K562 (cell line): ENCODE measurements around the gene SLC22A7. TPM values are rescaled to one million over a fixed set of nuclear protein-coding genes. Genes with fewer than 3 reads are reported as not detected.

ENCODE experiments used
- ATAC-seq: fragments of 200-7000 bp; cut with Tn5 transposase; 3 replicates; pipeline ENCODE4 v1.9.1; 2020; ENCODE audit warnings: moderate library complexity
- BruUV-seq: library from RNA; stranded (reverse); fragments of 400-500 nt; replicated peaks from 2 replicates; lab custom pipeline; 2021; lab: Mats Ljungman, UMichigan
- CTCF ChIA-PET: fragments of 300-600 bp; formaldehyde crosslinking; extraction: SDS; loops from one replicate; lab custom pipeline; 2021; ENCODE audit warnings: low intra/inter-chr PET ratio; lab: Yijun Ruan, JAX
- POLR2A ChIA-PET: fragments of 300-600, 350-650 bp; sonication (Branson Sonifier 250); formaldehyde crosslinking; extraction: SDS; loops from one replicate; lab custom pipeline; 2021; ENCODE audit warnings: antibody characterized with exemption, inconsistent platforms; lab: Yijun Ruan, JAX
- DNase-seq, 4 experiments: peaks; one replicate each; pipeline versions ENCODE4 v3.0.0 to v3.0.0-alpha.2; 2011 to 2018; ENCODE audit warnings: low spot score in 3 of 4, mixed read lengths in 3 of 4; ENCODE audit errors: extremely low read depth in 1 of 4
- FAIRE-seq: peaks from 2 replicates; lab custom pipeline; 2011; peaks lifted over from hg19 to GRCh38; lab: Jason Lieb, UNC
- H2AFZ ChIP-seq: 2 replicates; pipeline ENCODE4 v1.6.0; 2011; ENCODE audit warnings: low read depth, low read length, control low read depth, inconsistent platforms
- H3K27ac ChIP-seq: fragments of 200-600 bp; 3 replicates; pipeline ENCODE4 v1.8.0; 2011; ENCODE audit warnings: low read depth, mild to moderate bottlenecking, control low read depth, inconsistent platforms, low read length, moderate library complexity, mixed read lengths; ENCODE audit errors: extremely low read depth
- H3K27me3 ChIP-seq, 2 experiments: fragments of 300-600 bp in 1 of 2; 2 replicates in 1 of 2; 3 replicates in 1 of 2; pipeline versions ENCODE4 v1.6.0 to v1.8.0; 2011; ENCODE audit warnings: inconsistent platforms in 2 of 2, low read length in 2 of 2, mild to moderate bottlenecking in 1 of 2, mixed read lengths in 1 of 2, moderate library complexity in 1 of 2; ENCODE audit not compliant: control insufficient read depth in 2 of 2, insufficient read depth in 2 of 2
- H3K36me3 ChIP-seq: fragments of 300-600 bp; 3 replicates; pipeline ENCODE4 v1.8.0; 2011; ENCODE audit warnings: mild to moderate bottlenecking, low read length, inconsistent platforms; ENCODE audit not compliant: control insufficient read depth, insufficient read depth
- H3K4me1 ChIP-seq, 2 experiments: fragments of 200-600 bp in 1 of 2; replicated peaks in 1 of 2; 2 replicates in 1 of 2; 3 replicates in 1 of 2; pipeline versions ENCODE4 v1.5.1 to v1.8.0; 2011; ENCODE audit warnings: inconsistent platforms in 2 of 2, low read length in 2 of 2, mild to moderate bottlenecking in 1 of 2, mixed read lengths in 1 of 2, moderate library complexity in 1 of 2; ENCODE audit not compliant: control insufficient read depth in 2 of 2, insufficient read depth in 2 of 2
- H3K4me2 ChIP-seq: 2 replicates; pipeline ENCODE4 v1.6.1; 2011; ENCODE audit warnings: low read length, control low read depth, inconsistent platforms, mixed read lengths; ENCODE audit not compliant: insufficient read depth
- H3K4me3 ChIP-seq: fragments of 200-600 bp; sonication (generic), shearing (Covaris generic); 2 replicates; pipeline ENCODE4 v1.5.1; 2016; ENCODE audit warnings: control low read depth, inconsistent platforms
- H3K79me2 ChIP-seq: fragments of 200-600 bp; 3 replicates; pipeline ENCODE4 v1.8.0; 2011; ENCODE audit warnings: low read length, inconsistent platforms; ENCODE audit not compliant: control insufficient read depth, insufficient read depth
- H3K9ac ChIP-seq, 2 experiments: 2 replicates each; pipeline versions ENCODE4 v1.6.0 to v1.6.1; 2011; ENCODE audit warnings: low read depth in 2 of 2, low read length in 2 of 2, control low read depth in 1 of 2, inconsistent platforms in 1 of 2, mild to moderate bottlenecking in 1 of 2, mixed read lengths in 1 of 2; ENCODE audit not compliant: insufficient read depth in 1 of 2
- H3K9me1 ChIP-seq: one replicate; pipeline ENCODE4 v1.6.0; 2011; ENCODE audit warnings: inconsistent platforms, mild to moderate bottlenecking, low read length, moderate library complexity; ENCODE audit not compliant: control insufficient read depth, insufficient read depth
- H3K9me3 ChIP-seq: replicated peaks from 2 replicates; pipeline ENCODE4 v1.5.1; 2011; ENCODE audit warnings: low read depth, low read length, inconsistent platforms; ENCODE audit not compliant: control insufficient read depth, insufficient read depth
- H4K20me1 ChIP-seq: replicated peaks from 2 replicates; pipeline ENCODE4 v1.6.1; 2011; ENCODE audit warnings: low read length, inconsistent platforms, mixed read lengths; ENCODE audit not compliant: control insufficient read depth, insufficient read depth
- BCOR ChIP-seq: fragments of 450-650 bp; IDR thresholded peaks from 2 replicates; pipeline ENCODE4 v1.6.1; 2016
- GABPA ChIP-seq: fragments of 200-800 bp; sonication (Bioruptor generic); conservative IDR thresholded peaks from 2 replicates; pipeline ENCODE4 v1.6.1; 2016; ENCODE audit warnings: low read depth, missing genetic modification characterization, missing compliant biosample characterization
- L3MBTL2 ChIP-seq: fragments of 450-650 bp; IDR thresholded peaks from 2 replicates; pipeline ENCODE4 v1.6.1; 2016; ENCODE audit warnings: mild to moderate bottlenecking, moderate library complexity
- NRF1 ChIP-seq, 2 experiments: fragments of 450-650 bp; IDR thresholded peaks in 1 of 2; conservative IDR thresholded peaks in 1 of 2; 2 replicates each; pipeline ENCODE4 v1.6.1; 2014; ENCODE audit warnings: mild to moderate bottlenecking in 2 of 2
- RB1 ChIP-seq: fragments of 450-650 bp; IDR thresholded peaks from 2 replicates; pipeline ENCODE4 v1.6.1; 2017; ENCODE audit warnings: low read depth, mild to moderate bottlenecking
- SETDB1 ChIP-seq: IDR thresholded peaks from one replicate; pipeline ENCODE4 v1.6.1; 2012; ENCODE audit warnings: low read length, control low read depth, inconsistent platforms
- ZNF263 ChIP-seq: sonication (generic); formaldehyde crosslinking; IDR thresholded peaks from 2 replicates; pipeline ENCODE4 v1.8.0; 2022; ENCODE audit warnings: mild to moderate bottlenecking, missing genetic modification reagents, borderline replicate concordance
- WGBS: fragments of 100-300 bp; shearing (Covaris generic); methylation state at CpG from one replicate; pipeline ENCODE4 v1.1.6; 2016; ENCODE audit warnings: low coverage, mixed read lengths; ENCODE audit not compliant: insufficient coverage; ENCODE audit errors: missing lambda C conversion rate; 5-methylcytosine and 5-hydroxymethylcytosine counted together
- in situ Hi-C: fragments of 300-500 bp; cut with MboI; formaldehyde crosslinking; loops from 4 replicates; pipeline ENCODE4 v1.15.0; 2018; ENCODE audit warnings: inconsistent platforms, mixed read lengths
- intact Hi-C: fragments of 100-400 bp; cut with micrococcal nuclease; formaldehyde crosslinking; loops from 2 replicates; pipeline ENCODE4 v1.14.2; 2022
- polyA plus RNA-seq, 8 experiments: library from polyadenylated mRNA; depleted of rRNA in 4 of 8; stranded (reverse) in 5 of 8; unstranded in 3 of 8; fragments of >200 nt; fragmentation: Nextera tagmentation in 2 of 8; fragmentation: Illumina TruSeq in 1 of 8; extraction: Ambion mirVana in 2 of 8; extraction: Trizol in 1 of 8; gene quantifications; 2 replicates each; pipeline versions ENCODE4 v1.2.1 to v1.2.3, GENCODE V29; 2011 to 2014; ENCODE audit warnings: inconsistent platforms in 1 of 8, missing spikeins in 1 of 8
- total RNA-seq, 7 experiments: library from RNA; depleted of rRNA in 6 of 7; stranded (reverse); fragments of >200 nt in 6 of 7; fragmentation: Illumina TruSeq in 2 of 7; extraction: Trizol in 2 of 7; gene quantifications; 2 replicates each; pipeline versions ENCODE4 v1.2.1 to v1.2.3, GENCODE V29; 2011 to 2021; ENCODE audit warnings: low replicate concordance in 1 of 7
- TF ChIP-seq, protein P1 (sequence below), 2 experiments: fragments of 250-450 bp in 1 of 2; fragments of 450-650 bp in 1 of 2; sonication (Bioruptor Pico) in 1 of 2; IDR thresholded peaks; 2 replicates each; pipeline versions ENCODE4 v1.6.1 to v1.8.0; 2016 to 2021; ENCODE audit warnings: mild to moderate bottlenecking in 2 of 2, moderate library complexity in 2 of 2, missing compliant biosample characterization in 1 of 2, missing genetic modification characterization in 1 of 2

The SLC22A7 gene
- total and polyA plus RNA-seq, 9 of the 15 experiments (the other 6 are each of a cell fraction or from before 2014, with no cell fraction given), result not detected

DNA sequence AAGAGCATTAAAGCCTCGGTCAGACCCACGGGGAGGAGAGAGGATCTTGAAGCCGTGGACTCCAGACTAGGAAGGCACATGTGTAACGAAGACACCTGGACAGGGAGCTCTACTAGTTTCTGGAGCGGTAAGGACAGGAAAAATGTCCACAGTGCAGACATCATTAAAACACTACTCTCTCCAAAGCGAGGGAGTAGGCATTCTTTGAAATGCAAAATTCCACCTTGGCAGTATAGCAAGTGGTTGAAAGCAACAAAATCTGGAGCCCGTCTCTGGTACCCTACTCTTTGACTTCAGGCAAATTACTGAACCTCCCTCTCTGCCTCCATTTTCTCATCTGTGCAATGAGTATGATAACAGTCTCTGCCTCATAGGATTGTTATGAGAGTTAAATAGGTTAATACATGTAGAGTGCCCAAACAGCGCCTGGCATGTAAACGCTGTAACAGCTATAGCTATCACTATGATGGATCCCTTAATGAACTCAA, 11.0 kb downstream of the SLC22A7 start:
- no peaks in the 10 kb centered on the region for H3K36me3 ChIP-seq
- TF ChIP-seq RB1 (0 out of 2 replicates have a peak, but pooled peaks have one; percentile 1), L3MBTL2 (0 out of 2 replicates have a peak, but pooled peaks have one; percentile 33), SETDB1 (no peak), NRF1 (conservative IDR thresholded peaks at IDR 0.05 in 1 of 2, IDR thresholded peaks at IDR 0.05 in 1 of 2) (0 out of 4 replicates have a peak, but pooled peaks of 1 of the 2 experiments have one; percentile 10), ZNF263 (CRISPR knock-in tag) (0 out of 2 replicates have a peak, but pooled peaks have one; percentile 18), GABPA (tag) (no peak), BCOR (0 out of 2 replicates have a peak, but pooled peaks have one; percentile 19)
- TF ChIP-seq, protein P1, sequence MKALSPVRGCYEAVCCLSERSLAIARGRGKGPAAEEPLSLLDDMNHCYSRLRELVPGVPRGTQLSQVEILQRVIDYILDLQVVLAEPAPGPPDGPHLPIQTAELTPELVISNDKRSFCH (CRISPR knock-in tag; IDR thresholded peaks at IDR 0.05), result no peak
- TF ChIP-seq, protein P1 (tag; IDR thresholded peaks at IDR 0.05), result 0 out of 2 replicates have a peak, but pooled peaks have one; percentile 20
- POLR2A ChIA-PET, result interaction anchor here (0.6 to 1.4 kb wide), 12 partner anchors 9 to 364 kb away, joined by 3 to 6 read pairs (median 4); no protein-coding TSS in a partner anchor
- H3K27me3 ChIP-seq, result peaks cover 3 to 6% of the 10 kb centered on the region in 2 experiments; a peak in 3 of 5 replicates
- DNase-seq (no peak), ATAC-seq (peak; percentile 8), FAIRE-seq (peak; percentile 85)
- H3K4me1 ChIP-seq, result peaks cover 14 to 21% of the 10 kb centered on the region in 2 experiments
- H3K9ac ChIP-seq, result peak overlapping the region; percentile 24 to 86; a peak in 2 of 4 replicates
- H3K27ac ChIP-seq, result no peak overlapping the region
- 31% methylated on average over 9 of the region's 9 CpGs for WGBS
- CTCF ChIA-PET, result no interaction called here
- H3K4me2 ChIP-seq, result peak overlapping the region; percentile 82
- H4K20me1 ChIP-seq, result no peaks in the 10 kb centered on the region
- H3K9me3 ChIP-seq, result no peaks in the 10 kb centered on the region
- in situ Hi-C loops, result no loop called here
- H2AFZ ChIP-seq, result peak overlapping the region; percentile 98
- H3K79me2 ChIP-seq, result no peaks in the 10 kb centered on the region
- intact Hi-C loops, result no loop called here
- BruUV-seq, result no TSS peak
- H3K4me3 ChIP-seq, result peak overlapping the region; percentile 29
- H3K9me1 ChIP-seq, result peaks cover 3% of the 10 kb centered on the region
